ENCODE data around the gene SET.
"Not testable (repeated sequence)": the region's sequence is repeated elsewhere in the genome, so short reads cannot be mapped to it uniquely, and the experiment has no call there.

SET gene

DNA sequence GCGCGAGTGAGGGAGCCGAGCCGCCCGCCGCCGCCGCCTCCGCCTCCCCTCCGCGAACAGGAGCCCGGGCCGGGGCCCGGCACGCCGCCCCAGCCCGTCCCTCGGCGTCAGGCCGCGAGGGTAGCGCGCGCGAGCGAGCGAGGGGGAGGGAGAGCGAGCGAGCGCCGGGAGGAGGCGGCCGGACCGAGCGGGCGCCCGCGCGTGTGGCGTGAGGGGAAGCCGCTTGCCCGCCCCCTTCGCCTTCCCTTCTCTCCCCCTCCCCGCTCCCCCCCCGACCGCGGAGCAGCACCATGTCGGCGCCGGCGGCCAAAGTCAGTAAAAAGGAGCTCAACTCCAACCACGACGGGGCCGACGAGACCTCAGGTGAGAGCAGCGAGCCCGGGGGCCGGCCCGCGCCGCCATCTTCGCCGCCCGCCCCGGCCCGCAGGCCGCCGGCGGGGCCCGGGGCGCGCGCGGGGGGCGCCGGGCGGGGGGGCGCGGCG lies 312 bp downstream of the SET start:
- DNase-seq, result no peak

DNA sequence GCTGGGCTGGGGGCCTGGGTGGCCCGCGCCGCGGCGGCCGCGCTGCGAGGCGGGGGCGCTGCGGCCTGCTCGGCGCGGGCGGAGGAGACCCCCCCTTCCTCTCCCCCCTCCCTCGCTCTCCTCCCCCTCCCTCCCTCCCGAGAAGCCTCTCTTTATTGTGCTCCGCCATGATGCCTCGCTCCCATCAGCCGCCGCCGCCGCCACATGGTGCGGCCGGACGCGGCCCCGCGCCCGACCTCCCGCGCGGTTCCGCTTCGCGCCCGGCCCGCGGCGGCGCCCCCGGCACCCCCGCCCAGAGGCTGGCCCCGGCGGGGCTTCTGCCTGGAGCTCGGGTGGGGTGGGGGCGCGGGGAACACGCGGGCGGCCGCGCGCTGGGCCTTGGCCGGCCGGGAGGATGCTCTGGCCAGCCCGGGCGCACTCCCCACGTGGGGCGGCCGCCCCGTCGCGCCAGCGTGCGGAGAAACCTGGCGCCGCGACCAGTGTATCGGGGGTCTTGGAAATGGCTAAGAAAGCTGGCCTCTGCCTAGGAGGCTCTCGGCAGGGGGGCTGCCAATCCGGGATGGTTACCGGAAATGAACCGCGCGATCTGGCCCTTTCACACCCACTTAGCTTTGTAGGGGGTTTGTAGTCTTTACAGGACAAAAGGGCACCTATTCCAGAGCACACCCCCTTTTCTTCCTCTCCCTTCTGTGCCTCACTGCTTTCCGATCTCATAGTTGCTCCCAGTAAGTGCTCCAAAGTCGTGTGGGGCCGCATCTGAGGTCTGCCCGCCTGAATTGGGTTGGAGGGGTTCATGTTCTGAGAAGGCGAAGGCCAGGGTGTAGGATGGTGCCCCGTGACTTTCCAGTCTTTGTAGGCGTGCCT lies 1.0 kb downstream of the SET start:
- no peak for DNase-seq

DNA sequence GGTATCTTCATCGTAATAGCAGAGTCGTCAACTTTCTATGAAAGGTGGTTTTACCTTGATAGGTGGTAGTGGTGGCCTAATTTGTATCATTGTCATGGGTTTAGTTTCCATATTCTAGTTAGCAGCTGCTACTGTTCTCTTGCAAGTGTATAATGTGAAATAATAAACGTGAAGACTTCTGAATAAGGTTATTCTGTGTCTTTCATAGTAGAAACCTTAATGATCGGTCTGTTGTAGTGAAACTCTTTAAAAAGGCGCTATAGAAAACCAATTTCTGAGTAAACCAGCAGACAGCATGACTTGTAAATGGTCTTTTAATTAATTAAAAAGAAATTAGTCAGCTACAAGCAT lies 1.6 kb downstream of the SET start:
- no peak for DNase-seq

- DNase-seq, result not testable (repeated sequence)
Measured at GRCh38 chr9:128693738-128694137, 4.7 kb downstream of the SET start.

- DNase-seq, result no peak
Measured at GRCh38 chr9:128694344-128694743, 5.3 kb downstream of the SET start.

GRCh38 chr9:128696923-128697707 lies 8.1 kb downstream of the SET start:
- DNase-seq, result no peak

DNA sequence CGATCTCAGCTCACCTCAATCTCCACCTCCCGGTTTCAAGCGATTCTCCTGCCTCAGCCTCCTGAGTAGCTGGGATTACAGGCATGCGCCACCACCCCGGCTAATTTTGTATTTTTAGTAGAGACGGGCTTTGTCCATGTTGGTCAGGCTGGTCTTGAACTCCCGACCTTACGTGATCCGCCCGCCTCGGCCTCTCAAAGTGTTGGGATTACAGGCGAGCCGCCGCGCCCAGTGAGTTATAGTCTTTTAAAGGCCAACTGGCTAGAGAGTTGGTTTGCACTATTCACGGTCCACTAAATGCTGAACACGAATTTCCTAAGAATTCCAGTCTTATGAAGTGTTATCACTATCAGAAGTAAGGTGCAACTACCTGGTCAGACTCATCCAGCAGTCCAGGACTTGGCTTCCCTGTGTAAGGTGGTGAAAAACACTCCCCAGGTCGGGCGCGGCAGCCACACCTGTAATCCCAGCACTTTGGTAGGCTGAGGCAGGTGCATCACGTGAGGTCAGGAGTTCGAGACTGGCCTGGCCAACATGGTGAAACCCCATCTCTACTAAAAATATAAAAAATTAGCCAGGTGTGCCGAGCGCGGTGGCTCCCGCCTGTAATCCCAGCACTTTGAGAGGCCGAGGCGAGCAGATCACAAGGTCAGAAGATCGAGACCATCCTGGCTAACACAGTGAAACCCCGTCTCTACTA lies 10.2 kb downstream of the SET start:
- DNase-seq, result not testable (repeated sequence)

DNA sequence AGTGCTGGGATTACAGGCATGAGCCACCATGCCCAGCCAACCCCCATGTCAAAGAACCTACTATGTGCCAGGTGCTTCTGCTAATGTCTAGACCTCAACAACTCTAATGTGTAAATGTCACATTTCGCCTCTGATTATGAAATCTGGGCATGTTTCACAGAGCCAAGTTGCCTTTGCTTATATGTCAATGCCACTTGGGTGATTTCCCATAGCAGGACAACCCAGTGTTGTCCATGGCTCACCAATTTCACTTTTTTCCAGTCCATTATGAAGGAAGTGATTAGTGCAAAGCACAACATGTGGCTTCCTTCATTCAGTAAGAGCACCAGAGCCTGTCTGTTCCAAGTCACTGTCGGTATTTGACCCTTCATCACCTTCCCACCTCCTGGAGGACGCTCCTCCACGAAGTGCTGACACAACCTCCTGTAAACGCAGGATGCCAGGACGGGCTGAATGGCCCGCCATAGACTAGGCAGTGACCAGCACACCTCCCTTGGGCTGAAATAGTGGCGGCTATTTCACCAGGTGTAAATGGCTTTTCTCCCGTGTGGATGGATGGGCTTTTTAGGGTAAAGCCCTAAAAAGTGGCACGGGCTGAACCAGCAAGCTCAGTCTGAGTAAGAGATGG lies 12.3 kb downstream of the SET start:
- no peak for DNase-seq

- DNase-seq, result no peak
Measured at GRCh38 chr9:128702445-128702948, 13.5 kb downstream of the SET start, which contains the start of gene PKN3. PKN3 (plus strand) TSS chr9:128702503; CDS start chr9:128702916, 413 bp downstream.

DNA sequence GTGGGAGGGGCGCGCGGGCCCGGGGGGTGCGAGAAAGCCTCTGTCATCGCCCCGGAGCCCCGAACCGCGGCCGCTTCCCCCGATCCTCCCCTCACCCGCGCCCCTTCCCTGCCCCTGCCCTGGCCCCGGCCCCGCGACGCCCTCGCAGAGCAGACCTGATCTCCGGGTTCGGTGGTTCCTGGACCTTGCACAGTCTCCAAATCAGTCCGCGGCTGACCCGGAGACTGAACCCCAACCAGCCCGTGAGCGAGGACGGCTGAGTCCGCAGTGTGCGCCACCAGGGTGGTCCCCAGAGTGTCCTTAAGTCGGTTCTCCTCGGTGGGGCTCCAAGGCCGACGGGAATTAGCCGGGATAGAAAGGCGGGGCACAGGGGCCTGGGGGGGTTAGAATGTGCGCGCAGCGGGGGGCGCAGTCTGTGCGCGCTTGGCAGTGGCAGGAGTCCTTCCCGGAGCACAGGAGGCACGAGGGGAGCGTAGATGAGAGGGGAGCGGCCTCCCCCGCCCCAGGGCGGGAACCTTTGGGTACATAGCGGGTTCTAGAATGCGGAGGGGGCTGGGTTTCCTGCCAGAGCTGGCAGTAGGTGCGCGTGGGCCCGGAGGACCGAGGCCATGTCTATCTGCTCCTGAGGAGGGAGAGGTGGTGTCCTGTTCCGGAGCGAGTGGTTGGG lies 14.1 kb downstream of the SET start:
- DNase-seq, result no peak

DNA sequence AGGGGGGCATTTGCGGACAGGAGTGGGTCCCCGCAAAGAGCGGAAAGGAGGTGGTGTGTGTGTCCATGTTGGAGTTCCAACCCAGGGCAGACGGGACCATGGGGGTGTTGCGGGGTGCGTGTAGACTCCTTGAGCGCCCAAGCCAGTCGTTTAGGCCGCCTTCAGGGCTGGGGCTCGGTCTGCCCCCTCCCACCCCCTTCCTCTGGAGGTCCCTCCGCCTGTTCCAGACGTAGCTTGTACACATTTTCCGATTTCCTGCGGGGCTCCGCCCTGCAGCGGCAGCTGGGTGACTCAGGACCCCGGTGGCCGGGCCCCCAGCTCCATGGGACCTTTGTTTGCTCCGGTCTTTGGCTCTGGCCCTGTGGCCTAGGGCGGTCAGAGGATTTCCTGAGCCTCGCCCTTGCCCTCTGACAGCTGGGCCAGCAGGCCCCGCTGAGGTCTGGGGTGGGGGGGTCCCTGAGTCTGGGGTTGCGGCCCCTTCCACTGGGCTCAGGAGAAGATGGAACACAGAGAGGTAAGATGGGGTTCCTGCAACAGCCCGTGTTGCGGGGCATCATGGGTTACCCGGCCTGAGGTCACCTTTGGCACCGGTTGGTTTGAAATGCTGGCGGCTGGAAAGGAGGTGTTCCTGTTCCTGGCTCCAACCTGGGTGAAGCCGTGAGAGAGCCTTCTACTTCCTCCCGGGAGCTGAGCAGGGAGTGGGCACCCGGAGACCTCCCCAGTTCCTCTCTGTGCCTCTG lies 14.8 kb downstream of the SET start:
- no peak for DNase-seq

- no peak for DNase-seq
Measured at GRCh38 chr9:128704356-128704670, 15.3 kb downstream of the SET start.

DNA sequence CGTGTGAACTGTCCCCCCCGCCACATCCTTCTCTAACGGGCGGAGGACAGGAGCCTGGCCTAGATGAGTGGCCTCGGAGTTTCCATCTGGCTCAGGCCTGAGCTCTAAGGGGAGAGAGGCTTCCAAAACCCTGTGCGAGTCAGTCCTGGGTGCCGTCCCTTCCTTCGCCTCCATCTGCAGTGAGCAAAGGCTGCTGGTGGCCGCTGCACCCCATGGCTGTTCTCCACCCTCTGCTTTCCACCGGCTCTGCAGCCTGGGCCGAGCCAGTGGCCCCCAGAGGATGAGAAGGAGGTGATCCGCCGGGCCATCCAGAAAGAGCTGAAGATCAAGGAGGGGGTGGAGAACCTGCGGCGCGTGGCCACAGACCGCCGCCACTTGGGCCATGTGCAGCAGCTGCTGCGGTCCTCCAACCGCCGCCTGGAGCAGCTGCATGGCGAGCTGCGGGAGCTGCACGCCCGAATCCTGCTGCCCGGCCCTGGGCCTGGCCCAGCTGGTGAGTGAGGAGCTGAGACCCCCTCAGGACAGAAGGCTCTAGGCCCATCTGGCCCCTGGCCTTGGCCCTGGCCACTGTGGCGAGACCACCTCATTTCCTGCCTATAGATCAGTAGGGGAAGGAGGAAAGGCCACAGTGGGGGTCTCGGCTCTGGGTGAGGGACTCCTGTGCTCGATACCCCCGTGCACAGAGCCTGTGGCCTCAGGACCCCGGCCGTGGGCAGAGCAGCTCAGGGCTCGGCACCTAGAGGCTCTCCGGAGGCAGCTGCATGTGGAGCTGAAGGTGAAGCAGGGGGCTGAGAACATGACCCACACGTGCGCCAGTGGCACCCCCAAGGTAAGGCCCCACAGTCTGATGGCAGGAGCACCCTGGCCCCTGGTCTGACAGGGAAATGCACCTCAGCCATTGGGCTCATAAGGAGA lies 16.3 kb downstream of the SET start:
- DNase-seq, result no peak

GRCh38 chr9:128706045-128706444 lies 17.0 kb downstream of the SET start:
- no peak for DNase-seq

- no peak for DNase-seq
Measured at GRCh38 chr9:128706671-128707381, 17.8 kb downstream of the SET start.

- DNase-seq, result no peak
Measured at GRCh38 chr9:128707446-128707845, 18.4 kb downstream of the SET start.

- no peak for DNase-seq
Measured at GRCh38 chr9:128712451-128713410, 23.7 kb downstream of the SET start.

GRCh38 chr9:128713411-128713780 lies 24.4 kb downstream of the SET start:
- no peak for DNase-seq

Data from NCI-H187 treated with DMSO at 0.1 percent for 48 hours (cell line).